NCI-H1436 (cell line): ENCODE data around the gene NF1.
"Not testable (repeated sequence)": the region's sequence is repeated elsewhere in the genome, so short reads cannot be mapped to it uniquely, and the experiment has no call there.

Experiments used
- DNase-seq: peaks from one replicate; lab custom pipeline; 2025; lab: John Stamatoyannopoulos, UW

NF1 gene

GRCh38 chr17:31130286-31131224 is 35.8 kb downstream of the NF1 start:
- no peak for DNase-seq

DNA sequence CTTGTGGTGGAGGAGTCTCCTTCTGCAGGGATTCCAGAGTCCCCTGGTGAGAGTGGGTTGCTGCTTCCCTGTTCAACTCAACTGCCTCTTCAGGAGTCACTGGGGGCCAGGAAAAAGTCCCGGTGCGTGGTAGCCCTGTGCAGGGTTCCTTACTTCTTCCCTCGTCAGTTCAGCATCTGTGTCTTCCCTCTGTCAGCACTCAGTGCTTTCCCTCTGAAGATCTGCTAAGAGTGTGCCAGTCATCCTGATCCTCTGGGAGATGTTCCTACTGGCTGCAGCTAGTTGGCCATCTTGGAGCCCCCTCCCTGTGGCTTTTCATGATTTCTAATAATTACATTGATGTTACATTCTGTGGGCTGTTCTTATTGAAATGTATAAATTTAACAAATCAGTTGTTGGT is 36.5 kb downstream of the NF1 start:
- no peak for DNase-seq

DNA sequence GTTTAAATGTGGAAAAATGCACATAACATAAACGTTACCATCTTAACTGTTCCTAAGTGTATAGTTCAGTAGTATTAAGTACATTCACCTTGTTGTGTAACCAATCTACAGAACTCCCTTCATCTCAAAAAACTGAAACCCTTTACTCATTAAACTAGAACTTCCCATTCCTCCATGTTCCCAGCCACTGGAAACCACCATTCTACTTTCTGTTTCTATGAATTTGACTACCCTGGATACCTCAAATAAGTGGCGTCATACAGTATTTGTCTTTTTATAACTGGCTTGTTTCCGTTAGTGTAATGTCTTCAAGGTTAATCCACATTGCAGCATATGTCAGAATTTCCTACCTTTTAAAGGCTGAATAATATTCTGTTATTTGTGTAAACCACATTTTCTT is 38.2 kb downstream of the NF1 start:
- no peak for DNase-seq

- no peak for DNase-seq
These were observed 39.8 kb downstream of the NF1 start for GRCh38 chr17:31134576-31134975.

- DNase-seq, result no peak
These were observed 41.5 kb downstream of the NF1 start for GRCh38 chr17:31136319-31136718.

GRCh38 chr17:31140111-31140510 is 45.3 kb downstream of the NF1 start:
- DNase-seq, result no peak

- no peak for DNase-seq
These were observed 49.7 kb downstream of the NF1 start for GRCh38 chr17:31144428-31144827.

DNA sequence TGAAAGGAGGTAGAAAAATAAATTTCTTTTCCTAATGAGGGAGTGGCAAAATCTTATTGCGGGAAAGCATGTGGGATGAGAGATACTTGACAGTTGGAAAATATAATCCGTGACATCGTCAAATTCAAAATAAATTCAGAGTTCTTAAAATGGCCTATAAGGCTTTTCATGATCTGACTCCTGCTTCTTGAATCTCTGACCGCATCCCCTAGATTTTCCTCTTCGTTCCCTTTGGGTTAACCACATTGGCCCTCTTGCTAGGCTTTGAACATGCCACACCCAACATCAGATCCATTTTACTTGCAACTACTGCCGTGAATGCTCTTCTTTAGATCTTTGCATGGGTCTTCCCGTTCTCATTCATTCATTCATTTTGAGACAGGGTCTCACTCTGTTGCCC is 50.1 kb downstream of the NF1 start:
- no peak for DNase-seq

- no peak for DNase-seq
These were observed 52.9 kb downstream of the NF1 start for GRCh38 chr17:31147507-31148202.

DNA sequence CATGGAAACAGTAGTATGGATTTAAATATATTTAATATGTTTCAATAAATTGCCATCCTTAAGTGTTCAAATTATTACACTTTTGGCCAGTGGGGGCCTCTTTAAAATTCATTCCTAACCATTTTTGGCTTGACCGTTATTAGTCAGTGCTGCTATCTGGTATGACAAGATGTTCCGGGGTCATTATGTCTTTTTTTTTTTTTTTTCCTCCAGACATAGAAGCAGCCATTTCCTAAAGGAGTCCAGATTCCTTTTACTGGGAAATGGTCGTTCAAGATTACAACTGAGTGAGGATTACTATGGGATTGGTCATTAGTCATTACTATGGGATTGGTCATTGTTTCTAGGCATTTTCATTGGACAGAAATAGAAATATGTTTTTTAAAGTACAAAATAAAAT is 53.4 kb downstream of the NF1 start:
- DNase-seq, result no peak

DNA sequence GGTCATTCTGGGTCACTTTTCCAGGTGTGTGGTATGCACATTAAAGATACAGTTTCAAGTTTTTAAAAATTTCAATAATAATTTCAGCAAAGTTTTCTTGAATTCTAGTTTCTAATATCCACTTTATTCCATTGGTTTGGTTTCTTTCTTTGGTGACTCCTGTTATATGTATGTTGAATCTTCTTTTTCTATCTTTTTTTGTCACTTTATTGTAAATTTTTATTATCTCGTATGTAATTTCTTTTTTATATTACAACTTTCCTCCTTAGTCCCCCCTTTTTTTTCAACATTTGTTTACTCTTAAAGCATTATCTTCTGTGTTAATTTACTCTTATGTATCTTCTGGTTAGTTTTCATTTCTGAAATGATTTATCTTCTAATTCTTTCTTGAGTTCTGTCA is 57.5 kb downstream of the NF1 start:
- DNase-seq, result no peak

GRCh38 chr17:31155208-31155810 is 60.5 kb downstream of the NF1 start:
- DNase-seq, result no peak

DNA sequence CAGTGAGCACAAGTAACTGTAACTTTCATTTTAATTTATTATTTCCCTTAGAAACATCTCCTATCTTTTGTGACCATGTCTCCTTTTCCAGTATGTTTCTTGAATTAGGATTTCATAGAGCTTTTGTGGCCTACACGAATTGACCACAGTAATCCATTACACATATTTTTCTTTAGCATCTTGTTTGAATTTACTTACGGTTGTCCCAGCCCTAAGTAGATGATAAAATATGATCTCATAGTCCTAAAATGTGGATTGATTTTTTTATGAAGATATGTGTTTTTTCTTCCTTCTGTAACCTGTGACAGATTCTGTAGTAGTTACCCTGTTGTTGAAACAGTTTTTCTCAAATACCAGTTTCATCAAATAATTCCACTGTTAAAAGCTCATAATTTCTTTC is 61.5 kb downstream of the NF1 start:
- no peak for DNase-seq

DNA sequence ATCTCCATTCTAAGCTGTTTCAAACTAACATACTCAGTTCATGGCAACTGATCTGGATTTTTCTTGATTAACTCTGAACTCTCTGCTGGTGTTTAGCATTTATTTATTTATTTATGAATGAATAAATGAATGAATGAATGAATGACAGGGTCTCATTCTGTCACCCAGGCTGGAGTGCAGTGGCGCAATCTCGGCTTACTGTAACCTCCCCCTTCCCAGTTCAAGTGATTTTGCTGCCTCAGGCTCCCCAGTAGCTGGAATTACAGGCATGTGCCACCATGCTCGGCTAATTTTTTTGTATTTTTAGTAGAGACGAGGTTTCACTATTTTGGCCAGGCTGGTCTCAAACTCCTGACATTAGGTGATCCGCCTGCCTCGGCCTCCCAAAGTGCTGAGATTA is 62.1 kb downstream of the NF1 start:
- DNase-seq, result not testable (repeated sequence)

DNA sequence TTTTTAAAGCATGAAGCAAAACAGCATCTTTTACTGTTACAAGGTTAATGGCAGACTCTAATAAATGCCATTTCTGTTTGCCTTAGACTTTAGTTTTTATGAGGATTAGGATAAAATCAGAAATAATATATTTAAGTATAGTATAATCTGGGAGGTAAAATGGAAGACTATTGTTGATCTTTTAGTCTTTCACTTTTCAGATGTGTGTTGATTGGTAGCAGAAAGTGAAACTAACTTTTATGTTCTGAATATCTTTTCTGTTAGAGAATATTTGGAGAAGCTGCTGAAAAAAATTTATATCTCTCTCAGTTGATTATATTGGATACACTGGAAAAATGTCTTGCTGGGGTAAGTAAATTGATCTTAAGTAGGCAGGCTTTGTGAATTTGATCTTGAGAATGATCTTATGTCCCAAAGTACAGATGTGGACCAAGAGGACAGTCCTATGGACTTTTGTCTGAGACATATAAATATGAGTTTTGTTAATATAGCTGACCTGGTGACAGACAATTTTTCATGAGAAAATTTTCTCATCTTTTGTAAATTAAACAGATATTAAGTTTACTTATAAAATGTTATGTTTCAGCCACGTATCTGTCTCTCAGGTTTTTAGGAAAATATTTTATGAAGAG is 64.1 kb downstream of the NF1 start:
- DNase-seq, result no peak

GRCh38 chr17:31163091-31163781 is 68.5 kb downstream of the NF1 start:
- DNase-seq, result no peak

GRCh38 chr17:31167111-31167510 is 72.3 kb downstream of the NF1 start:
- no peak for DNase-seq

DNA sequence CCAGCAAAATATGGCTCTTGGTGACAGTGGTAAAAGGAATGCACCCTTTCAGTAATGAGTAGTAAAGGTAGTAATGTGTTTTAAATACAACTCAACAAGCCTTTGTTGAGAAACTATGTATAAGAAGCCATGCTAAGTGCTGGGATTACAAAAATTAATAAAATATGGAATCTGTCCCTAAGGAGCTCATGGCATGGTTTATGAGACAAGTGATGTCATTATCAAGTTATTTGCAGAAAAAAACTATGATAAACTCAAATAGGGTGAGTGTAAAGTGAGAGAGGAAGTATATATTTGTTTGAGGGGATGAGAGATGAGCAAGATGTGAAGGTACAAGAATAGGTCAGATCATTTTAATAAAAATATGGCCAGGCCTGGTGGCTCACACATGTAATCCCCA is 76.9 kb downstream of the NF1 start:
- no peak for DNase-seq

GRCh38 chr17:31172388-31172787 is 77.6 kb downstream of the NF1 start:
- DNase-seq, result no peak

DNA sequence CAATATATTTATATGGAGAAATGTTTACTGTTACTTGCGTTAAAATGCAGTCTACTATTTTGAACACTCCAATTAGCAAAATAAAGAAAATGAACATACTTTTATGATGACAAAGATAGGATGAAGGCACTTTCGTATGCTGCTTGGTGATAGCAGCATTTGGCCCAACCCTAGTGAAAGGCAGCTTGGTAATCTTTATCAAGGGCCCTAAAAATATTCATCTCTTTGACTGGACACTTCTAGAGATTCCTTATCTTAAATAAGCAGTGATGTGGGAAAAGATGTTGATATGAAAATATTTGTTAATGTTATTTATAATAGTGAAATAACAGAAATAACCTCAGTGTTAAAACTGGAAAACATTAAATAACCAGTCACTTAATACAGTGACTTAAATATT is 79.4 kb downstream of the NF1 start:
- no peak for DNase-seq

DNA sequence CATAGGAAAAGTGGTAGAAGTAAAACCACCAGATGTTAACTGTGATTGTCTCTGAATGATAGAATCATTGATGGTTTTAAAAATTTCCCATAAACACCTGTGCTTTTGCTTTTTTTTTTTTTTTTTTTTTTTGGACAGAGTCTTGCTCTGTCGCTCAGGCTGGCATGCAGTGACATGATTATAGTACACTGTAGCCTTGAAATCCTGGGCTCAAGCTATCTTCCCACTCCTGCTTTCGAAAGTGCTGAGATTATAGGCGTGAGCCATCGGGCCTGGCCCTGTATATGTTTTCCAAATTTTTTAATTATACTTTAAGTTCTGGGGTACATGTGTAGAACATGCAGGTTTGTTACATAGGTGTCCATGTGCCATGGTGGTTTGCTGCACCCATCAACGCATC is 80.5 kb downstream of the NF1 start:
- DNase-seq, result no peak

DNA sequence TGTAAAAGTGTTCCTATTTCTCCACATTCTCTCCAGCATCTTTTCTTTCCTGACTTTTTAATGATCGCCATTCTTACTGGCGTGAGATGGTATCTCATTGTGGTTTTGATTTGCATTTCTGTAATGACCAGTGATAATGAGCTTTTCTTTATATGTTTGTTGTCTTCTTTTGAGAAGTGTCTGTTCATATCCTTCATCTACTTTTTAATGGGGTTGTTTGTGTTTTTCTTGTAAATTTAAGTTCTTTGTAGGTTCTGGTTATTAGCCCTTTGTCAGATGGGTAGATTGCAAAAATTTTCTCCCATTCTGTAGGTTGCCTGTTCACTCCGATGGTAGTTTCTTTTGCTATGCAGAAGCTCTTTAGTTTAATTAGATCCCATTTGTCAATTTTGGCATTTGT is 81.4 kb downstream of the NF1 start:
- DNase-seq, result not testable (repeated sequence)
